Measurements from ENCODE around the gene ZNF24. TPM values are rescaled to one million over a fixed set of nuclear protein-coding genes. Genes with fewer than 3 reads are reported as not detected.

Gene ZNF24
- total RNA-seq, 1 donor from 2014 or later = 84.8 TPM

DNA sequence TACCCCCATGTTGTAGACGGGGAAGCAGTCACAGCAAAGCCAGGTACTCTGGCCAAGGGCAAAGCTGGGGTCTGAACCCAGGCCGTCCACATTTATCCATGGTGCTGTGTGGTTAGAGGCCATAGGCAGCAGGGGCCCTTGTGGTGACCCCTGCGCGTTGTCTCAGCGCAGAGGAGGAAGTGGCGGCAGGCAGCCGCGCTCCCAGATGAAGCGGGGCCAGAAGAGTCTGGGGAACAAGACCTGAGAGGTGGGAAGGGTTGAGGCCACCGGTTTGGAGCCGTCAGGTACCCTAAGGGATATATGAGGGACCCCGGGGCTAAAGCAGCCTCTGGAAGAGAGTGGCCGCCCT is 32.1 kb upstream of the ZNF24 start:
- H3K79me2 ChIP-seq (ENCODE audit: low read depth) = no peaks in the 10 kb centered on the region
- H3K9ac ChIP-seq = no peak overlapping the region
- H3K27ac ChIP-seq = no peak overlapping the region
- no peaks in the 10 kb centered on the region for H4K20me1 ChIP-seq (ENCODE audit: low read depth)
- no peaks in the 10 kb centered on the region for H3K9me3 Mint-ChIP-seq
- H3K9me3 ChIP-seq (ENCODE audit: low read depth) = no peaks in the 10 kb centered on the region
- peaks cover 10% of the 10 kb centered on the region for H3K4me1 Mint-ChIP-seq
- peak overlapping the region; percentile 86 for H3K4me2 ChIP-seq
- peaks cover 33% of the 10 kb centered on the region for H3K27me3 ChIP-seq
- H3K27ac Mint-ChIP-seq = no peak overlapping the region
- H3K36me3 Mint-ChIP-seq = peaks cover 2% of the 10 kb centered on the region
- no peaks in the 10 kb centered on the region for H3K4me1 ChIP-seq
- H3K27me3 Mint-ChIP-seq (ENCODE audit: insufficient read depth, low read depth) = peaks cover 7% of the 10 kb centered on the region
- peak; percentile 45 for DNase-seq (ENCODE audit: low spot score)
- H3F3A ChIP-seq (ENCODE audit: low read depth) = peaks cover 8% of the 10 kb centered on the region
- peak overlapping the region; percentile 98 for H2AFZ ChIP-seq (replicated peaks)
- peak overlapping the region; percentile 91 for H3K4me3 Mint-ChIP-seq
- no peaks in the 10 kb centered on the region for H3K36me3 ChIP-seq
- H3K4me3 ChIP-seq = peak overlapping the region; percentile 84
- TF ChIP-seq EZH2phosphoT487 (IDR thresholded peaks at IDR 0.05) (no peak), EZH2 (IDR thresholded peaks at IDR 0.05) (no peak)
- TF ChIP-seq, protein P1, sequence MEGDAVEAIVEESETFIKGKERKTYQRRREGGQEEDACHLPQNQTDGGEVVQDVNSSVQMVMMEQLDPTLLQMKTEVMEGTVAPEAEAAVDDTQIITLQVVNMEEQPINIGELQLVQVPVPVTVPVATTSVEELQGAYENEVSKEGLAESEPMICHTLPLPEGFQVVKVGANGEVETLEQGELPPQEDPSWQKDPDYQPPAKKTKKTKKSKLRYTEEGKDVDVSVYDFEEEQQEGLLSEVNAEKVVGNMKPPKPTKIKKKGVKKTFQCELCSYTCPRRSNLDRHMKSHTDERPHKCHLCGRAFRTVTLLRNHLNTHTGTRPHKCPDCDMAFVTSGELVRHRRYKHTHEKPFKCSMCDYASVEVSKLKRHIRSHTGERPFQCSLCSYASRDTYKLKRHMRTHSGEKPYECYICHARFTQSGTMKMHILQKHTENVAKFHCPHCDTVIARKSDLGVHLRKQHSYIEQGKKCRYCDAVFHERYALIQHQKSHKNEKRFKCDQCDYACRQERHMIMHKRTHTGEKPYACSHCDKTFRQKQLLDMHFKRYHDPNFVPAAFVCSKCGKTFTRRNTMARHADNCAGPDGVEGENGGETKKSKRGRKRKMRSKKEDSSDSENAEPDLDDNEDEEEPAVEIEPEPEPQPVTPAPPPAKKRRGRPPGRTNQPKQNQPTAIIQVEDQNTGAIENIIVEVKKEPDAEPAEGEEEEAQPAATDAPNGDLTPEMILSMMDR (IDR thresholded peaks at IDR 0.05) = no peak

DNA sequence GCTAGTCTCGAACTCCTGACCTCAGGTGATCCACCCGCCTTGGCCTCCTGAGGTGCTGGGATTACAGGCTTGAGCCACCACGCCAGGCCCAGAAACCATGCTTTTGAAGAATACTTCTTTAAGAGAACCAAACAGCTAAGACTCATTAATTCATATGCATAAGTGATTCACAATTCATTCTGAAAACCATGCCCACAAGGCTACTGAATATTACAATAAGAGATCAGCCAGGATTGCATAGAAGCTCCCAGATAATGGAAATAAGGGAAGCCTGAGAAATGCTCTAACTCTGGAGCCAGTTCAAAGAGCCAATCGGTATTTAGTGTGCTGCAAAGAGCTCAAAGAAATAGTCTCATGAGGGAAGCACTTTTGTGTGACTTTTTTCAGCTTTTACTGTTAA is 30.5 kb upstream of the ZNF24 start:
- H2AFZ ChIP-seq (replicated peaks) = no peak overlapping the region
- H3K27ac ChIP-seq = no peak overlapping the region
- no peak overlapping the region for H3K9ac ChIP-seq
- Mint-ChIP-seq H3K9me3 (no peaks in the 10 kb centered on the region), H3K36me3 (peaks cover 2% of the 10 kb centered on the region), H3K4me3 (no peak overlapping the region), H3K27me3 (ENCODE audit: insufficient read depth, low read depth) (peaks cover 7% of the 10 kb centered on the region), H3K27ac (no peak overlapping the region), H3K4me1 (peaks cover 10% of the 10 kb centered on the region)
- H3F3A ChIP-seq (ENCODE audit: low read depth) = peaks cover 8% of the 10 kb centered on the region
- H3K36me3 ChIP-seq = no peaks in the 10 kb centered on the region
- no peaks in the 10 kb centered on the region for H4K20me1 ChIP-seq (ENCODE audit: low read depth)
- H3K79me2 ChIP-seq (ENCODE audit: low read depth) = no peaks in the 10 kb centered on the region
- no peak overlapping the region for H3K4me3 ChIP-seq
- no peak overlapping the region for H3K4me2 ChIP-seq
- TF ChIP-seq EZH2 (IDR thresholded peaks at IDR 0.05) = no peak
- TF ChIP-seq, protein P1 (IDR thresholded peaks at IDR 0.05) = no peak
- no peak for TF ChIP-seq EZH2phosphoT487 (IDR thresholded peaks at IDR 0.05)
- DNase-seq (ENCODE audit: low spot score) = no peak
- H3K27me3 ChIP-seq = peaks cover 29% of the 10 kb centered on the region
- no peaks in the 10 kb centered on the region for H3K9me3 ChIP-seq (ENCODE audit: low read depth)
- H3K4me1 ChIP-seq = no peaks in the 10 kb centered on the region

DNA sequence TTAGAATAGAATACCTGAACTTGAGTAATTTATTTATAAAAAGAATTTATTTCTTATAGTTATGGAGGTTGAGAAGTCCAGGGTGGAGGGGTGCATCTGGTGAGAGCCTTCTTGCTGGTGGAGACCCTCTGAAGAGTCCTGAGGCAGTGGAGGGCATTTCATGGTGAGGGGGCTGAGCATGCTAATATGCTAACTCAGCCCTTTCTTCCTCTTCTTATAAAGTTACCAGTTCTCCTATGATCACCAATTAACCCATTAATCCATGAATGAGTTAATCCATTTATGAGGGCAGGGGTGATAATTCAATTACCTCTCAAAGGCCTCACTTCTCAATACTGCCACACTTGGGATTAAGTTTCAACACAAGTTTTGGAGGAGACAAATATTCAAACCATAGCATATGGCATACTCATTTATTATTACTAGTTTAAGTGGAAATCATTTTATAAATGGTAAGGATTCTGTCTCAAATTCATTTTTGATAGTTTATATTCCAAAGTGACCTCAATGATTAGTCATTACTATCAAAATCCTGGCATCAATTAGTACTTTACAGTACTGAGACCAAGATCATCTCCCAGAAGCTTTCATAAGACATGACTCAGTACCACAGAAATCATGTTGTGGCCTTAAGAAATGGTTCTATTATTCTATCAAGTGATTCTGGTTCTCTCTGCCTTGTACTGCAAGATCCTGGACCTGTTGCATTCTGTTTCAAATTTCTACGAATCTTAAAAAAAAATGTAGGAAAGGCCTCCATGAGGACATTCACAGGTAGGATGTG is 27.4 kb upstream of the ZNF24 start:
- no peak overlapping the region for H3K4me2 ChIP-seq
- no peak for DNase-seq (ENCODE audit: low spot score)
- peaks cover 2% of the 10 kb centered on the region for H3K36me3 Mint-ChIP-seq

More for the DNA sequence above, 27.4 kb upstream of the ZNF24 start:
- no peak overlapping the region for H3K27ac ChIP-seq
- no peak overlapping the region for H3K9ac ChIP-seq
- no peaks in the 10 kb centered on the region for H3K36me3 ChIP-seq
- peaks cover 5% of the 10 kb centered on the region for H3F3A ChIP-seq (ENCODE audit: low read depth)
- Mint-ChIP-seq H3K9me3 (no peaks in the 10 kb centered on the region), H3K27me3 (ENCODE audit: insufficient read depth, low read depth) (peaks cover 3% of the 10 kb centered on the region), H3K4me1 (peaks cover 4% of the 10 kb centered on the region), H3K4me3 (no peak overlapping the region), H3K27ac (no peak overlapping the region)
- peaks cover 4% of the 10 kb centered on the region for H3K27me3 ChIP-seq
- no peaks in the 10 kb centered on the region for H3K79me2 ChIP-seq (ENCODE audit: low read depth)
- TF ChIP-seq EZH2 (IDR thresholded peaks at IDR 0.05) (no peak), EZH2phosphoT487 (IDR thresholded peaks at IDR 0.05) (no peak)
- TF ChIP-seq, protein P1 (IDR thresholded peaks at IDR 0.05) = no peak
- H3K4me1 ChIP-seq = no peaks in the 10 kb centered on the region
- H3K4me3 ChIP-seq = no peak overlapping the region
- H4K20me1 ChIP-seq (ENCODE audit: low read depth) = no peaks in the 10 kb centered on the region
- no peaks in the 10 kb centered on the region for H3K9me3 ChIP-seq (ENCODE audit: low read depth)
- H2AFZ ChIP-seq (replicated peaks) = no peak overlapping the region

All from neural progenitor cell (in vitro differentiated cells).